Measurements from ENCODE around the gene KDM3B.
"Not testable (repeated sequence)": the region's sequence is repeated elsewhere in the genome, so short reads cannot be mapped to it uniquely, and the experiment has no call there.

Gene KDM3B

GRCh38 chr5:138471052-138471361 is 118.5 kb downstream of the KDM3B start:
- Histone ChIP-seq H3K9ac (ENCODE audit: low read length) (no peak overlapping the region), H3F3A (ENCODE audit: insufficient read depth, low read length) (no peaks in the 10 kb centered on the region), H3K4me3 (ENCODE audit: low read length) (no peak overlapping the region), H4K20me1 (ENCODE audit: insufficient read depth, low read length) (no peaks in the 10 kb centered on the region), H3K9me2 (replicated peaks; ENCODE audit: insufficient read depth, low read length) (no peaks in the 10 kb centered on the region), H2AFZ (ENCODE audit: low read length) (no peak overlapping the region), H3K4me1 (ENCODE audit: low read length) (no peaks in the 10 kb centered on the region), H3K79me2 (ENCODE audit: low read length) (no peaks in the 10 kb centered on the region), H3K27ac (ENCODE audit: low read length) (no peak overlapping the region), H3K4me2 (ENCODE audit: low read depth, low read length) (no peak overlapping the region), H3K36me3 (replicated peaks; ENCODE audit: insufficient read depth, low read length) (no peaks in the 10 kb centered on the region), H3K9me3 (replicated peaks; ENCODE audit: insufficient read depth, low read length) (no peaks in the 10 kb centered on the region), H3K27me3 (replicated peaks; ENCODE audit: insufficient read depth, low read length) (peaks cover 25% of the 10 kb centered on the region)
- TF ChIP-seq EZH2 (optimal IDR thresholded peaks at IDR 0.05; ENCODE audit: low read depth, low read length), result no peak
- no peak for TF ChIP-seq EZH2phosphoT487 (IDR thresholded peaks at IDR 0.05; ENCODE audit: low read length)
- TF ChIP-seq CTCF (IDR thresholded peaks at IDR 0.05; ENCODE audit: low read length), result no peak
- DNase-seq, result no peak

DNA sequence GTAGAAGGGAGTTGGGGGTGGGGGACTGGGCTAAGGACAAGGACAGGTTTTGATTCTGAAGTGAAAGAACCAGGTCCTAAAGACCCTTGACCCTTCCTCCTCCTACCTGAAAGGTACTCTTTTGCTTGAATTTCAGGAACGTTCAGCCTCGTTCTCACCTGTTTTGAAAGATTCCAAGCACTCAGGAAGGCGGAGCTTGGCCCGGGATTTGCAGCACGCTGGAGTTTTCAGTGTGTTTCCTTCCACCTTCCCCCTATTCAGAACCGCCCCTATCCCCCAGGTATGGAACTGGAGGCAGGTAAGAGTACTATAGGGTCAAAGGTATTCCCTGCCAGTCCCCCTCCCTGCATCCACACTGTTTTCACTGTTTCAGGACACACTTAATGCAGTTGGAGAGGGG is 119.9 kb downstream of the KDM3B start:
- Histone ChIP-seq H3K27me3 (replicated peaks; ENCODE audit: insufficient read depth, low read length) (peaks cover 13% of the 10 kb centered on the region), H3K9me2 (replicated peaks; ENCODE audit: insufficient read depth, low read length) (no peaks in the 10 kb centered on the region), H3K9ac (ENCODE audit: low read length) (no peak overlapping the region), H3K4me3 (ENCODE audit: low read length) (no peak overlapping the region), H3F3A (ENCODE audit: insufficient read depth, low read length) (no peaks in the 10 kb centered on the region), H4K20me1 (ENCODE audit: insufficient read depth, low read length) (no peaks in the 10 kb centered on the region), H3K79me2 (ENCODE audit: low read length) (no peaks in the 10 kb centered on the region), H2AFZ (ENCODE audit: low read length) (no peak overlapping the region), H3K4me1 (ENCODE audit: low read length) (no peaks in the 10 kb centered on the region), H3K9me3 (replicated peaks; ENCODE audit: insufficient read depth, low read length) (no peaks in the 10 kb centered on the region), H3K4me2 (ENCODE audit: low read depth, low read length) (no peak overlapping the region), H3K27ac (ENCODE audit: low read length) (no peak overlapping the region), H3K36me3 (replicated peaks; ENCODE audit: insufficient read depth, low read length) (no peaks in the 10 kb centered on the region)
- no peak for DNase-seq
- TF ChIP-seq EZH2phosphoT487 (IDR thresholded peaks at IDR 0.05; ENCODE audit: low read length) (no peak), EZH2 (optimal IDR thresholded peaks at IDR 0.05; ENCODE audit: low read depth, low read length) (no peak), CTCF (IDR thresholded peaks at IDR 0.05; ENCODE audit: low read length) (no peak)

DNA sequence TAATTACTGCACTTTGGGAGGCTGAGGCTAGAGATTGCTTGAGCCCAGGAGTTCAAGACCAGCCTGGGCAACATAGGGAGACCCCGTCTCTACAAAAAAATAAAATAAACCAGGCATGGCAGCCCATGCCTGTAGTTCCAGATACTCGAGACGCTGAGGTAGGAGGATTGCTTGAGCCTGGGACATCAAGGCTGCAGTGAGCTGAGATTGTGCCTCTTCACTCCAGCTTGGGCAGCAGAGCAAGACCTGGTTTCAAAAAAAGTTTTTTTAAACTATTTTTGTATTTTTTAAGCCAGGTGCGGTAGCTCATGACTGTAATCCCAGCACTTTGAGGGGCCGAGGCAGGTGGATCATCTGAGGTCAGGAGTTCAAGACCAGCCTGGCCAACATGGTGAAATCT is 120.7 kb downstream of the KDM3B start:
- H3K27ac ChIP-seq (ENCODE audit: low read length); H3K4me1 ChIP-seq (ENCODE audit: low read length); H3K9ac ChIP-seq (ENCODE audit: low read length); H4K20me1 ChIP-seq (ENCODE audit: insufficient read depth, low read length); DNase-seq; H3K27me3 ChIP-seq (replicated peaks; ENCODE audit: insufficient read depth, low read length); H3K4me2 ChIP-seq (ENCODE audit: low read depth, low read length); H3K4me3 ChIP-seq (ENCODE audit: low read length); H3K9me3 ChIP-seq (replicated peaks; ENCODE audit: insufficient read depth, low read length); H3K9me2 ChIP-seq (replicated peaks; ENCODE audit: insufficient read depth, low read length); H3K79me2 ChIP-seq (ENCODE audit: low read length); H3F3A ChIP-seq (ENCODE audit: insufficient read depth, low read length); H2AFZ ChIP-seq (ENCODE audit: low read length); H3K36me3 ChIP-seq (replicated peaks; ENCODE audit: insufficient read depth, low read length): not testable (repeated sequence)

GRCh38 chr5:138476918-138477317 is 124.4 kb downstream of the KDM3B start:
- Histone ChIP-seq H4K20me1 (ENCODE audit: insufficient read depth, low read length) (no peaks in the 10 kb centered on the region), H3F3A (ENCODE audit: insufficient read depth, low read length) (no peaks in the 10 kb centered on the region), H3K36me3 (replicated peaks; ENCODE audit: insufficient read depth, low read length) (no peaks in the 10 kb centered on the region), H3K4me2 (ENCODE audit: low read depth, low read length) (no peak overlapping the region), H3K4me3 (ENCODE audit: low read length) (no peak overlapping the region), H3K27me3 (replicated peaks; ENCODE audit: insufficient read depth, low read length) (no peaks in the 10 kb centered on the region), H3K27ac (ENCODE audit: low read length) (no peak overlapping the region), H3K79me2 (ENCODE audit: low read length) (no peaks in the 10 kb centered on the region), H3K9ac (ENCODE audit: low read length) (no peak overlapping the region), H3K9me2 (replicated peaks; ENCODE audit: insufficient read depth, low read length) (no peaks in the 10 kb centered on the region), H3K4me1 (ENCODE audit: low read length) (no peaks in the 10 kb centered on the region), H2AFZ (ENCODE audit: low read length) (no peak overlapping the region), H3K9me3 (replicated peaks; ENCODE audit: insufficient read depth, low read length) (no peaks in the 10 kb centered on the region)
- no peak for TF ChIP-seq EZH2 (optimal IDR thresholded peaks at IDR 0.05; ENCODE audit: low read depth, low read length)
- TF ChIP-seq CTCF (IDR thresholded peaks at IDR 0.05; ENCODE audit: low read length), result no peak
- TF ChIP-seq EZH2phosphoT487 (IDR thresholded peaks at IDR 0.05; ENCODE audit: low read length), result no peak
- no peak for DNase-seq
